T-helper 2 cell treated with Interferon-gamma antibody and Interleukin-4, amounts not matched to agents 100 ng/mL and 5 ng/mL, for 36 hours (primary cell): ENCODE data around the gene PCSK4. TPM values are rescaled to one million over a fixed set of nuclear protein-coding genes. Genes with fewer than 3 reads are reported as not detected.
"Not testable (repeated sequence)": the region's sequence is repeated elsewhere in the genome, so short reads cannot be mapped to it uniquely, and the experiment has no call there.

Experiments used
- intact Hi-C: fragments of 100-400 bp; cut with micrococcal nuclease; formaldehyde crosslinking; loops from one replicate; pipeline ENCODE4 v1.15.1; 2023
- total RNA-seq: library from RNA; stranded (reverse); gene quantifications from 2 replicates; pipeline ENCODE4 v1.2.3, GENCODE V29; 2022

Gene PCSK4
- total RNA-seq, 1 donor from 2014 or later = 2.2 TPM

DNA sequence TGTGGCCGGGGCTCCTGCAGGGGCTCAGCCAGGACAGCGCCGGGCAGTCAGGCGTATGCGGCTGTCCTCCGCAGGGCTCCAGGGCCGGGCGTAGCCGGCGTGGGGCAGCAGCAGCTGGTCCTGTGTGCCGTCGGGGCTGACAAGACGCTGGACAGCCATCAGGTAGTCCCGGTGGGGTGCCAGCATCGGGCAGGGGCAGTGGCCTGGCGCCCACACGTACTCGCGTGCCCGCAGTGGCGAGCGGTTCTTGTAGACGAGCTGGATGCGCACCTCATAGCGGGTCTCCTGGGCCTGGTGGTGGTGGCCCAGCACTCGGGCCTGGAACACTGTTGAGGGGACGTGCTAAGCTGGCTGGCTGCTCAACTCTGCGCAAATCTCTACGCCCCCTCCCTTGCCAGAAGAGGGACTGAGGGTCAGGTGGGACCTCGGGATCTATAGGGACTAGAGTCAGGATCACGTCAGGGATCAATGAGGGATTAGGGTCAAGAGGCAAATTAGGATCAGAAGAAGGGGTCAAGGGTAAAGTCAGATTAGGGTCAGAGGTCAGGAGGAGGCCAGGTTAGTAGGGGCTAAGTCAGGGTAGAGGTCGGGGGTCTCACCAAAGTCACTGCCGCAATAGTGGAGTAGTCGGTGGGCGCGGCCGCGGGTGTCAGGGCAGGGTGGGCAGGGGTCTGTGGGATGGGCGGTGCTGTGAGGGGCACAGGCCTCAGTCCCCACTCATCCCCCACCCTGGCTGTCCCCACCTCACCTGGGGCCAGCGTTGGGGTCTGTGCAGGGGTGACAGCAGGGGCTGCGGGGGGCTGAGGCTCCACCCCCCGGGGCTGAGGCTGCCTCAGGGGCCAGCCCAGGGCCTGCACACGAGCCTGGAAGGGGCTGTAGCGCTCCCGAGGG, 16.1 kb upstream of the PCSK4 start:
- intact Hi-C loops = no loop called here

DNA sequence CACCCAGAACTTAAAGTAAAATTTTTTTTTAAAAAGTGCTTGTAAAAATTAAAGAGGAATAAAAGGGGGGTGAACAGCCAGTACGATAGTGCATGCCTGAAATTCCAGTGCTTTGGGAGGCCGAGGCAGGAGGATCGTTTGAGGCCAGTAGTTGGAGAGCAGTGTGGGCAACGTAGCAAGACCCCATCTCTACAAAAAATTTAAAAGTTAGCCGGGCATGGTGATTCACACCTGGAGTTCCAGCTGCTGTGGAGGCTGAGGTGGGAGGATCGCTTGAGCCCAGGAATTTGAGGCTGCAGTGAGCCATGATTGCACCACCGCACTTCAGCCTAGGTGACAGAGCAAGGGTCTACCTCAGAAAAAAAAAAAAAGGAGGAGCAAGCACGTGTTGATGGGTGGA, 14.9 kb upstream of the PCSK4 start:
- intact Hi-C loops = no loop called here

GRCh38 chr19:1503925-1504773, 14.0 kb upstream of the PCSK4 start:
- intact Hi-C loops = no loop called here

GRCh38 chr19:1503089-1503924, 13.2 kb upstream of the PCSK4 start:
- intact Hi-C loops = no loop called here

DNA sequence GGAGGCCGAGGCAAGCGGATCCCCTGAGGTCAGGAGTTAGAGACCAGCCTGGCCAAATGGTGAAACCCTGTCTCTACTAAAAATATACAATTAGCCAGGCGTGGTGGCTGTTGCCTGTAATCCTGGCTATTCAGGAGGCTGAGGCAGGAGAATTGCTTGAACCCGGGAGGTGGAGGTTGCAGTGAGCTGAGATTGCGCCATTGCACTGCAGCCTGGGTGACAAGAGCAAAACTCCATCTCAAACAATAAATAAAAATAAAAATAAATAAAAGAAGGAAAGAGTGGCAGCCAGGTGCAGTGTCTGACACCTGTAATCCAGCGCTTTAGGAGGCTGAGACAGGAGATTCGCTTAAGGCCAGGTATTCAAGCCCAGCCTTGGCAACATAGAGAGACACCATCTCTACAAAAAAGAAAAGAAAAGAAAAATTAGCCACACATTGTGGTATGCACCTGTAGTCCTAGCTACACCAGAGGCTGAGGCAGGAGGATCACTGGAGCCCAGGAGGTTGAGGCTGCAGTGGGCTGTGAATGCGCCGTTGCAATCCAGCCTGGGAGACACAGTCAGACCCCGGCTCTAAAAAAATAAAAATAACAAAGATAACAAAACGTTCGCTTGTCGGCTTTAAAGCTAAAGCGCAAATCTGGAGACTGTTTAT, 12.4 kb upstream of the PCSK4 start:
- intact Hi-C loops = no loop called here

DNA sequence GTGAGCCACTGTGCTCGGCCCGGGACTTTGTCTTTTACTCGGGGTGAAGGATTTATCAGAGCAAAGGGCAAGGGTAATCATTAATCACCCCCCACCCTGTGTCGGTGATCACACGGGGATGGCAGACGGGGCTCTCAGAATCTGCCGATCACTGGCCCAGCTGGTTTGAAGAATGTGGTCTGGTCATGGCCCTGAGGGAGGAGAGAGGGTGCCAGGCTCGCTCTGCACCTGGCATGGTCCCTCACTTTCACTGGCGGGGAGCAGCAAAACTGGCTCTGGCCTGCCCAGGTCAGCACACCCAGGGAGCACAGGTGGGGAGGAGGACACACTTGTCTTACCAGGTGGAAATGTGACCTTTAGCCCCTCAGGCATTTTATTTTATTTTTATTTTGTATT, 11.0 kb upstream of the PCSK4 start:
- intact Hi-C loops = no loop called here

- intact Hi-C loops = not testable (repeated sequence)
Observed at GRCh38 chr19:1499231-1499630, 9.1 kb upstream of the PCSK4 start.

DNA sequence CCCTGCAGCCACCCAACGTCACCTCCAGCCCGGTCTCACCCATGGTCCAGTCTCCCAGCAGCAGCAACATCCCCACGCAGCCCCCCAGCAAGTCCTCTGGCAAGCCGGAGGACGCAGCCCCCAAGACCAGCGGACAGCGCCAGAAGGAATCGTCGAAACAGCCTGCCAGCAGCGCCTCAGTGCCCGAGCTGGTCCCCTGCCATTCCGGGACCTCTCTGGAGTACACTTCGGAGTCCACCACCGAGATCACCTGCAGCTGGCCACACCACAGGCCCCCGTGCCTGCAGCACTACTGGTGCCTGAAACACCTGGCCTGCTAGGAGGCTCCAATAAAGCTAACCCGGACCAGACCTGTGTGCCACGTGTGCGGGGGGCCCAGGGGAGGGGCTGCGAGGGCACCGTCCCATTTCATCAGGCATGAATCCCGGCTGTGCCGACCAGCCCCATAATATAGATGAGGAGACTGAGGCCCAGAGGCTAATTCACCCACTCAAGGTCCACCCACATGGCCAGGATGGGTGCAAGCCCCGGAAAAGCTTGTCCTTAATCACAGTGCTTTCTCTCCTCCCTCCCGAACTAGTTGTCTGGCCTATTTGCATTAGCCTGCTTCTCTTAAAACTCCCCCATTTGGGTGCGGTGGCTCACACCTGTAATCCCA, 7.6 kb upstream of the PCSK4 start:
- intact Hi-C loops = no loop called here

DNA sequence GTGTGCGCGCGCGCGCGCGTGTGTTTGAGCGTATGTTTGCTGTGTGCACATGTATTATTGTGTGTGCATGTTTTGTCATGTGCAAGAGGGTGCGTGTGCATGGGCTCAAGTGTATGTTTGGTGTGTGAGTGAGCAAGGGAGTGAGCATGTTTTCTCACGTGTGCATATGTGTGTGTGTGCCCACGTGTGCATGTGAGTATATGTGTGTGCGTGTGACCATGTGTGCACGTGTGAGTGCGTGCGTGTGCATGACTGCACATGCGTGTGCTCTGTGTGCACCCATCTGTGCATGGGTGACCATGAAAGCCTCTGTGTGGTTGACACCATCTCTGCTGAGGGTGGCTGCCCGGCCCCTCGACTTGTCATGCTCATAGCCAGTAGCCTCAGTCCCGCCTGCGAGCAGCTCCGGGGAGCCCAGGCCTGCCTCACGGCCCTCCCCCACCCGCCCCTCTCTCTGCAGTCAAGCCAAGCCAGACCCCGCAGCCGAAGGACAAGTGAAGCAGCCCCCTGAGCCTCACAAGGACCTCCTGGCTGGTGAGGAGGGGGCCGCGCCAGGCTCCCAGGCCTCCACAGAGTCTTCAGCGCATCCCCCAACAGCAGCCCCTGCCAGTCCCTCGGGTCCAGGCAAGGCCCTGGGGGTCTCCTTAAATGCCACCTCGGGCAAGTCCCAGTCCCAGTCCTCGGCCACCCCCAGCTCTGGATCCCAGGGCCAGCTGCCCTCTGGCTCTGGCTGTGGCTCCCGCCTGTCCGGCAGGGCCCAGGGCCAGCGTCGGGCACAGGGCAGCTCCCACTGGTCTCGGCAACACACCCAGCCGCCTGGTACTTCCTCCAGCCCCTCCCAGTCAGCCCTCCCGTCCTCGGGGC, 6.8 kb upstream of the PCSK4 start:
- intact Hi-C loops = no loop called here

GRCh38 chr19:1495799-1496713, 5.9 kb upstream of the PCSK4 start:
- intact Hi-C loops = no loop called here

- intact Hi-C loops = no loop called here
Observed at GRCh38 chr19:1495051-1495798, 5.1 kb upstream of the PCSK4 start.

DNA sequence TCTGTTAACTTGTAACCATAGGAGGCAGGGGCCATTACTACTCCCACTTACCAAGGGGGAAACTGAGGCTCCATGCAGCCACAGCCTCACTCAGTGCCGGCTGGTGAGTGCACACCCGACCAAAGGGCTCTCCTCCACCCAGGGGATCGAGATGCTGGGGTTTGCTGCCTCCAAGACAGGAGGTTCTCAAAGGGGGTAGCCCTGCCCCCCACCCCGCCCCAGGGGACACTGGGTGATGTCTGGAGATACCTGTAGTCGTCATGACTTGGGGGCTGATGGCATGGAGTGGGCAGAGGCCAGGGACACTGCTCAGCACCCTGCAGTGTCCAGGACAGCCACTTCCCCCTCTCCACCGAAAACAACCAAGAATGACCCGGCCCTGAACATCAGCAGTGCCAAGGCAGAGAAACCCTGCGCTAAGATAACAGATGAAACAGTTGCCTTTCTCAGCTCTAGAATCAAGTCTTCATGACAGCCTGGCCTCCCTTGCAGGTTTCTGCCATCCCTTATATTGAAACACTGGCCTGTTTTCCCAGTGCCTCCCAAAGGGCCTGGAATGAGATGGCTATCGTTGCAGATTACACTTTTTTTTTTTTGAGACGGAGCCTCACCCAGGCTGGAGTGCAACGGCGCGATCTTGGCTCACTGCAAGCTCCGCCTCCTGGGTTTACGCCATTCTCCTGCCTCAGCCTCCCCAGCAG, 4.1 kb upstream of the PCSK4 start:
- intact Hi-C loops = no loop called here

DNA sequence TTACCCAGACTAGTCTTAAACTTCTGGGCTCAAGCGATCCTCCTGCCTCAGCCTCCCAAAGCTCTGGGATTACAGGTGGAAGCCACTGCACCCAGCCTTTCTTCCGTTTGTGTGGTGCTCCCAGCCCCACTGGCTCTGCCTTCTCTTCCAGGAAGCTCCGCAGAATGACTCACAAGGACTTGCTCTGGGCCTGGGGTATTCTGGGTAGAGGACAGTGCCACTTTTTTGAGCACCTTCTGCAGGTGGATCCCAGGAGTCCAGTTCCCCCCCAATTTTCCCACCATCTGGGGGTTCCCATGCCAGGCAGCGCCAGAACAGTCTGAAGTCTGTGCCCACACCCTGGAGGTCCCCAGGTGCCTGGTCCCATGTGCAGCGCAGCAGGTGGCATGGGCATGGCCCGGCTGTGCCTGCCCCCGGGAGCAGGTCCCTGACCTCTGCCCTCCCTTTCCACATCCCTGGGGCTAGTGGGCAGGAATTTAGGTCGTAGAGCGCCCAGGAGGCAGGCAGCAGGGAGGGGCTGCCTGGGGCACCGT, 2.4 kb upstream of the PCSK4 start:
- intact Hi-C loops = no loop called here

DNA sequence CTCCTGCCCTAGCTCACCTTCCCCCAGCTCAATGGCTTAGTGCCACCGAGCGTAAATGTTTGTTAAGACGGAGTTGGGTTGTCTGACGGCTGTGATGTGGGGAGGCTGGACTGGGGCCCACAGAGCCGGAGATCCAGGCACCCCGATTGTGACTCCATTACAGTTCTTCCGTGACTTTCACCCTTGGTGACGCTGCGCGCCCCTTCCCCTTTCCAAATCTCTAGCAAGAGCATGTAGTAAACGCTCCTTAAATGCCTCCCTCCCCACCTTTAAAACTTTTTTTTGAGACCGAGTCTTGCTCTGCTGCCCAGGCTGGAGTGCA, 1.7 kb upstream of the PCSK4 start:
- intact Hi-C loops = no loop called here

- intact Hi-C loops = no loop called here
Observed at GRCh38 chr19:1491114-1491848, 1.1 kb upstream of the PCSK4 start, which contains the start of gene REEP6. TSS of gene REEP6 (plus strand) at chr19:1491181. CDS start at chr19:1491270, 89 bp downstream.
